ENCODE results near the gene TLE3. TPM values are rescaled to one million over a fixed set of nuclear protein-coding genes. Genes with fewer than 3 reads are reported as not detected.

The TLE3 gene
- total RNA-seq, 1 donor from 2014 or later: 68.9 TPM

GRCh38 chr15:70017025-70017424 lies 80.7 kb downstream of the TLE3 start:
- DNase-seq (ENCODE audit: low spot score in 2 of 2) (no peak), FAIRE-seq (no peak)

GRCh38 chr15:70016511-70016994 lies 81.2 kb downstream of the TLE3 start:
- DNase-seq (ENCODE audit: low spot score in 2 of 2): no peak
- FAIRE-seq: no peak

- FAIRE-seq (no peak), DNase-seq (ENCODE audit: low spot score in 2 of 2) (no peak)
Measured at GRCh38 chr15:70014860-70015490, 82.7 kb downstream of the TLE3 start.

- DNase-seq (ENCODE audit: low spot score in 2 of 2) (no peak), FAIRE-seq (no peak)
Measured at GRCh38 chr15:70014331-70014730, 83.4 kb downstream of the TLE3 start.

GRCh38 chr15:70013656-70014313 lies 83.9 kb downstream of the TLE3 start:
- FAIRE-seq (no peak), DNase-seq (ENCODE audit: low spot score in 2 of 2) (no peak)

- no peak for DNase-seq (ENCODE audit: low spot score in 2 of 2)
- no peak for FAIRE-seq
Measured at GRCh38 chr15:70012895-70013294, 84.8 kb downstream of the TLE3 start.

GRCh38 chr15:70008697-70009290 lies 88.9 kb downstream of the TLE3 start:
- DNase-seq (ENCODE audit: low spot score in 2 of 2) (no peak), FAIRE-seq (no peak)

- no peak for DNase-seq (ENCODE audit: low spot score in 2 of 2)
- no peak for FAIRE-seq
Measured at GRCh38 chr15:70006259-70007147, 91.2 kb downstream of the TLE3 start.

- DNase-seq (ENCODE audit: low spot score in 2 of 2) (no peak), FAIRE-seq (no peak)
Measured at GRCh38 chr15:70004826-70005225, 92.9 kb downstream of the TLE3 start.

GRCh38 chr15:70002897-70003296 lies 94.8 kb downstream of the TLE3 start:
- FAIRE-seq (no peak), DNase-seq (ENCODE audit: low spot score in 2 of 2) (no peak)

GRCh38 chr15:70001859-70002258 lies 95.9 kb downstream of the TLE3 start:
- DNase-seq (ENCODE audit: low spot score in 2 of 2) (no peak), FAIRE-seq (no peak)

GRCh38 chr15:69999392-70000085 lies 98.2 kb downstream of the TLE3 start:
- no peak for FAIRE-seq
- DNase-seq (ENCODE audit: low spot score in 2 of 2): no peak

GRCh38 chr15:69998541-69999391 lies 99.0 kb downstream of the TLE3 start:
- FAIRE-seq (no peak), DNase-seq (ENCODE audit: low spot score in 2 of 2) (no peak)

- peak; percentile 22 to 35 for DNase-seq (ENCODE audit: low spot score in 2 of 2)
Measured at GRCh38 chr15:69997813-69998212, 99.9 kb downstream of the TLE3 start.

More at GRCh38 chr15:69997813-69998212, 99.9 kb downstream of the TLE3 start:
- FAIRE-seq: no peak

Small RNA genes within 50 kb of the gene (small RNA-seq; reads per million reads assigned to genes)
- 3.2 reads per million, percentile 88 among the genes with 10 or more reads in this experiment for gene MIR629
